ENCODE results near the gene INAVA.
"Not testable (repeated sequence)": the region's sequence is repeated elsewhere in the genome, so short reads cannot be mapped to it uniquely, and the experiment has no call there.

The INAVA gene

GRCh38 chr1:200963076-200963475 lies 68.4 kb downstream of the INAVA start:
- no peak for DNase-seq (ENCODE audit: low spot score)

GRCh38 chr1:200963888-200964287 lies 69.2 kb downstream of the INAVA start:
- not testable (repeated sequence) for DNase-seq (ENCODE audit: low spot score)
